SU-DHL-6 (cell line): ENCODE measurements around the gene SULF2.

ENCODE experiments used
- H2AFZ ChIP-seq: fragments of 200-600 bp; sonication (generic); 2 replicates; pipeline ENCODE4 v1.6.1; 2014; ENCODE audit warnings: low read depth, mild to moderate bottlenecking, moderate library complexity, mixed read lengths, antibody characterized with exemption, low read length; ENCODE audit not compliant: severe bottlenecking
- H3F3A ChIP-seq: fragments of 200-600 bp; shearing (Covaris generic); 2 replicates; pipeline ENCODE4 v1.6.0; 2016; ENCODE audit warnings: antibody characterized with exemption, mild to moderate bottlenecking; ENCODE audit not compliant: insufficient read depth
- H3K27ac ChIP-seq: fragments of 200-600 bp; sonication (generic); 2 replicates; pipeline ENCODE4 v1.5.1; 2016; ENCODE audit warnings: low read depth, mild to moderate bottlenecking, low read length, moderate library complexity, mixed read lengths
- H3K27me3 ChIP-seq: fragments of 200-600 bp; sonication (generic), shearing (Covaris generic); 2 replicates; pipeline ENCODE4 v1.6.0; 2014; ENCODE audit warnings: mild to moderate bottlenecking, low read length
- H3K36me3 ChIP-seq: fragments of 200-600 bp; sonication (generic); 2 replicates; pipeline ENCODE4 v1.6.1; 2014; ENCODE audit warnings: mild to moderate bottlenecking, low read length, mixed read lengths
- H3K4me2 ChIP-seq: fragments of 300-600, 200-600 bp; shearing (Covaris generic), sonication (generic); 2 replicates; pipeline ENCODE4 v1.6.0; 2014; ENCODE audit warnings: low read length, low read depth, mild to moderate bottlenecking; ENCODE audit not compliant: poor library complexity, severe bottlenecking
- H3K4me3 ChIP-seq: fragments of 200-600 bp; sonication (generic); 2 replicates; pipeline ENCODE4 v1.5.1; 2014; ENCODE audit warnings: antibody characterized with exemption, low read length, mild to moderate bottlenecking, mixed read lengths; ENCODE audit not compliant: insufficient read depth, poor library complexity, severe bottlenecking
- H3K79me2 ChIP-seq: fragments of 200-600 bp; sonication (generic); 2 replicates; pipeline ENCODE4 v1.6.1; 2014; ENCODE audit warnings: mild to moderate bottlenecking, low read length, moderate library complexity; ENCODE audit not compliant: insufficient read depth
- H3K9ac ChIP-seq: fragments of 200-600 bp; sonication (generic); 2 replicates; pipeline ENCODE4 v1.7.0; 2014; ENCODE audit warnings: mild to moderate bottlenecking, low read length
- H3K9me2 ChIP-seq: fragments of 200-600 bp; sonication (generic); replicated peaks from 2 replicates; pipeline ENCODE4 v1.6.1; 2014; ENCODE audit warnings: low read length; ENCODE audit not compliant: insufficient read depth
- H3K9me3 ChIP-seq: fragments of 200-600 bp; sonication (generic); 2 replicates; pipeline ENCODE4 v1.6.1; 2014; ENCODE audit warnings: low read length, mixed read lengths; ENCODE audit not compliant: insufficient read depth
- H4K20me1 ChIP-seq: fragments of 200-600 bp; sonication (generic); 2 replicates; pipeline ENCODE4 v1.6.1; 2014; ENCODE audit warnings: low read depth, mild to moderate bottlenecking, antibody characterized with exemption, low read length, moderate library complexity, mixed read lengths
- CTCF ChIP-seq: fragments of 200-600 bp; sonication (generic); IDR thresholded peaks from one replicate; pipeline ENCODE4 v1.5.1; 2017; ENCODE audit warnings: antibody characterized with exemption, mild to moderate bottlenecking, low read length, moderate library complexity; ENCODE audit not compliant: insufficient read depth, poor library complexity, severe bottlenecking
- EZH2phosphoT487 ChIP-seq: fragments of 200-600 bp; sonication (generic), shearing (Covaris generic); conservative IDR thresholded peaks from 2 replicates; pipeline ENCODE4 v1.6.1; 2018; ENCODE audit warnings: mild to moderate bottlenecking, antibody characterized with exemption, low read length, moderate library complexity, mixed read lengths

The SULF2 gene

DNA sequence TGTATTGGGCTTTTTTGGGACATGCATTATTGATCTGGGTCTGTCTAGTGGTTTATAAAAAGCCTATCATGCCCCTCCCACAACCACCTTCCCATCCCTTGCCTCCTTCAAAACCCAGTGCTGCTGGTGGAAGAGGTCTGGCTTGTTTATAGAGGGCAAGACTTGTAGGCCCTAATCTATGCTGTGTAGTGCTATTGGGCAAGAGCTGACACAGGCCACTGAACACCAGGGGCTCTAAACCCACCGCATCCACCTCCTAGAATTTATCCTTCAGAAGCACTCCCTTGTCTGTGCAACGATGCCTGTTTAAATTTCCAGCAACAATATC lies 30.9 kb downstream of the SULF2 start:
- H3K27ac ChIP-seq, result no peak overlapping the region
- no peaks in the 10 kb centered on the region for H3F3A ChIP-seq
- H3K36me3 ChIP-seq, result no peaks in the 10 kb centered on the region
- no peaks in the 10 kb centered on the region for H3K27me3 ChIP-seq
- no peak overlapping the region for H3K4me2 ChIP-seq
- no peak overlapping the region for H2AFZ ChIP-seq
- no peak for TF ChIP-seq EZH2phosphoT487
- TF ChIP-seq CTCF, result no peak
- H3K9me2 ChIP-seq, result no peaks in the 10 kb centered on the region
- no peaks in the 10 kb centered on the region for H3K9me3 ChIP-seq
- H3K4me3 ChIP-seq, result no peak overlapping the region
- no peaks in the 10 kb centered on the region for H4K20me1 ChIP-seq
- H3K9ac ChIP-seq, result no peak overlapping the region
- H3K79me2 ChIP-seq, result no peaks in the 10 kb centered on the region

- no peak for TF ChIP-seq EZH2phosphoT487
- no peaks in the 10 kb centered on the region for H3K79me2 ChIP-seq
- no peak overlapping the region for H3K4me3 ChIP-seq
- H3K9ac ChIP-seq, result no peak overlapping the region
- no peaks in the 10 kb centered on the region for H4K20me1 ChIP-seq
- no peak overlapping the region for H2AFZ ChIP-seq
- no peaks in the 10 kb centered on the region for H3F3A ChIP-seq
- H3K36me3 ChIP-seq, result no peaks in the 10 kb centered on the region
- H3K27me3 ChIP-seq, result no peaks in the 10 kb centered on the region
- H3K9me3 ChIP-seq, result no peaks in the 10 kb centered on the region
- H3K9me2 ChIP-seq, result no peaks in the 10 kb centered on the region
- no peak overlapping the region for H3K4me2 ChIP-seq
- H3K27ac ChIP-seq, result no peak overlapping the region
These were observed 31.5 kb downstream of the SULF2 start for GRCh38 chr20:47753576-47754387.

GRCh38 chr20:47751449-47751848 lies 33.8 kb downstream of the SULF2 start:
- Histone ChIP-seq H3K4me2 (no peak overlapping the region), H3K9ac (no peak overlapping the region), H3F3A (no peaks in the 10 kb centered on the region), H2AFZ (no peak overlapping the region), H3K36me3 (no peaks in the 10 kb centered on the region), H3K9me2 (no peaks in the 10 kb centered on the region), H3K79me2 (no peaks in the 10 kb centered on the region), H3K4me3 (no peak overlapping the region), H3K27ac (no peak overlapping the region), H4K20me1 (no peaks in the 10 kb centered on the region), H3K9me3 (no peaks in the 10 kb centered on the region), H3K27me3 (no peaks in the 10 kb centered on the region)
- TF ChIP-seq EZH2phosphoT487, result no peak
- no peak for TF ChIP-seq CTCF

- H3K9me3 ChIP-seq, result no peaks in the 10 kb centered on the region
- no peaks in the 10 kb centered on the region for H3K27me3 ChIP-seq
- H3K4me3 ChIP-seq, result no peak overlapping the region
- H3K9ac ChIP-seq, result no peak overlapping the region
- no peak overlapping the region for H3K27ac ChIP-seq
- H3K79me2 ChIP-seq, result no peaks in the 10 kb centered on the region
- no peaks in the 10 kb centered on the region for H4K20me1 ChIP-seq
- H3K36me3 ChIP-seq, result no peaks in the 10 kb centered on the region
- H2AFZ ChIP-seq, result no peak overlapping the region
- H3K4me2 ChIP-seq, result no peak overlapping the region
- H3F3A ChIP-seq, result no peaks in the 10 kb centered on the region
- TF ChIP-seq CTCF (no peak), EZH2phosphoT487 (no peak)
- no peaks in the 10 kb centered on the region for H3K9me2 ChIP-seq
These were observed 35.9 kb downstream of the SULF2 start for GRCh38 chr20:47749339-47749738.
